Thyroid gland (tissue), 4 donors: Measurements from ENCODE around the gene EYS.

Experiments
- CTCF ChIP-seq, 6 experiments: fragments of 200-600 bp in 3 of 6; fragments of 450-650 bp in 3 of 6; sonication (generic) in 3 of 6; IDR thresholded peaks; one replicate each; pipeline ENCODE4 v1.5.1; 2016 to 2019; ENCODE audit warnings: antibody characterized with exemption in 6 of 6, mild to moderate bottlenecking in 2 of 6, inconsistent platforms in 1 of 6, moderate library complexity in 1 of 6
- POLR2A ChIP-seq, 2 donors: fragments of 450-650 bp; IDR thresholded peaks; one replicate each; pipeline ENCODE4 v1.6.1; 2017; ENCODE audit warnings: antibody characterized with exemption in 2 of 2, mild to moderate bottlenecking in 2 of 2, moderate library complexity in 1 of 2

GRCh38 chr6:64712606-64713005 lies 994.4 kb downstream of the EYS start:
- TF ChIP-seq CTCF (IDR thresholded peaks at IDR 0.05): no peak
- no peak for TF ChIP-seq POLR2A (IDR thresholded peaks at IDR 0.05)
